HepG2 (cell line): ENCODE results near the gene LCLAT1. TPM values are rescaled to one million over a fixed set of nuclear protein-coding genes. Genes with fewer than 3 reads are reported as not detected.

Experiments used
- BRCA1 ChIP-seq: sonication (generic); formaldehyde crosslinking; IDR thresholded peaks from 2 replicates; pipeline ENCODE4 v1.4.0; 2020; ENCODE audit warnings: missing genetic modification reagents
- GTF2F1 ChIP-seq: fragments of 150-350 bp; IDR thresholded peaks from 2 replicates; pipeline ENCODE4 v1.6.1; 2014; ENCODE audit warnings: low read length
- GTF3A ChIP-seq: sonication (generic); formaldehyde crosslinking; conservative IDR thresholded peaks from 2 replicates; pipeline ENCODE4 v1.4.0; 2020; ENCODE audit warnings: mild to moderate bottlenecking, missing genetic modification reagents
- KAT2B ChIP-seq: fragments of 150-350 bp; IDR thresholded peaks from 2 replicates; pipeline ENCODE4 v1.6.1; 2014; ENCODE audit warnings: low read depth, low read length, borderline replicate concordance
- MED8 ChIP-seq: sonication (generic); formaldehyde crosslinking; IDR thresholded peaks from 2 replicates; pipeline ENCODE4 v1.8.1; 2023; ENCODE audit warnings: mild to moderate bottlenecking, missing genetic modification reagents; ENCODE audit not compliant: insufficient replicate concordance
- MIXL1 ChIP-seq: IDR thresholded peaks from 2 replicates; pipeline ENCODE4 v1.6.1; 2016
- MYNN ChIP-seq: sonication (generic); formaldehyde crosslinking; IDR thresholded peaks from 2 replicates; pipeline ENCODE4 v1.4.0; 2020; ENCODE audit warnings: mild to moderate bottlenecking, low read depth, missing genetic modification reagents
- POLR2AphosphoS5 ChIP-seq: IDR thresholded peaks from 2 replicates; pipeline ENCODE4 v1.6.1; 2012; ENCODE audit warnings: low read depth, low read length
- SAP130 ChIP-seq: IDR thresholded peaks from 2 replicates; pipeline ENCODE4 v1.6.1; 2016; ENCODE audit warnings: low read depth
- ZBTB1 ChIP-seq: sonication (generic); formaldehyde crosslinking; IDR thresholded peaks from 2 replicates; pipeline ENCODE4 v1.4.0; 2020; ENCODE audit warnings: missing genetic modification reagents, borderline replicate concordance
- ZNF326 ChIP-seq: sonication (generic); formaldehyde crosslinking; IDR thresholded peaks from 2 replicates; pipeline ENCODE4 v1.4.0; 2020; ENCODE audit warnings: missing genetic modification reagents, borderline replicate concordance
- ZNF564 ChIP-seq: sonication (generic); formaldehyde crosslinking; IDR thresholded peaks from 2 replicates; pipeline ENCODE4 v1.8.1; 2023; ENCODE audit warnings: mild to moderate bottlenecking, missing genetic modification reagents
- ZNF609 ChIP-seq: sonication (generic); formaldehyde crosslinking; IDR thresholded peaks from 2 replicates; pipeline ENCODE4 v1.4.0; 2020; ENCODE audit warnings: mild to moderate bottlenecking, missing genetic modification reagents, borderline replicate concordance
- ZNF660 ChIP-seq: sonication (generic); formaldehyde crosslinking; IDR thresholded peaks from 2 replicates; pipeline ENCODE4 v1.5.1; 2020; ENCODE audit warnings: mild to moderate bottlenecking, low read depth, missing genetic modification reagents, borderline replicate concordance
- ZNF784 ChIP-seq: sonication (generic); formaldehyde crosslinking; IDR thresholded peaks from 2 replicates; pipeline ENCODE4 v1.5.1; 2020; ENCODE audit warnings: missing genetic modification reagents, mild to moderate bottlenecking, borderline replicate concordance
- ZSCAN31 ChIP-seq: sonication (generic); formaldehyde crosslinking; IDR thresholded peaks from 2 replicates; pipeline ENCODE4 v1.5.0; 2020; ENCODE audit warnings: low read depth, mild to moderate bottlenecking, missing genetic modification reagents
- ZUFSP ChIP-seq: sonication (generic); formaldehyde crosslinking; IDR thresholded peaks from 2 replicates; pipeline ENCODE4 v1.9.0; 2021; ENCODE audit warnings: missing genetic modification reagents, mild to moderate bottlenecking, borderline replicate concordance
- polyA plus RNA-seq, 8 experiments: library from polyadenylated mRNA; depleted of rRNA in 3 of 8; stranded (reverse) in 7 of 8; unstranded in 1 of 8; fragments of >200 nt; fragmentation: Illumina TruSeq in 4 of 8; extraction: Trizol in 4 of 8; gene quantifications; 2 replicates each; pipeline versions ENCODE4 v1.2.1 to v1.2.3, GENCODE V29; 2011 to 2016; ENCODE audit warnings: low read depth in 4 of 8, missing spikeins in 1 of 8, mixed read lengths in 1 of 8; ENCODE audit not compliant: insufficient read depth in 1 of 8
- total RNA-seq, 5 experiments: library from RNA; depleted of rRNA; stranded (reverse); fragments of >200 nt; fragmentation: Illumina TruSeq; extraction: Trizol; gene quantifications; 2 replicates each; pipeline ENCODE4 v1.2.3, GENCODE V29; 2016; ENCODE audit warnings: low read depth in 1 of 5
- TF ChIP-seq, protein P1 (sequence below): IDR thresholded peaks from 2 replicates; pipeline ENCODE4 v1.6.1; 2016; ENCODE audit warnings: mild to moderate bottlenecking, missing biosample characterization, missing genetic modification reagents
- TF ChIP-seq, protein P2 (sequence below): sonication (generic); formaldehyde crosslinking; IDR thresholded peaks from 2 replicates; pipeline ENCODE4 v1.4.0; 2020; ENCODE audit warnings: missing genetic modification reagents

The LCLAT1 gene
- total and polyA plus RNA-seq, 2 of the 13 experiments (the other 11 are each of a cell fraction or from before 2014, with no cell fraction given) = 18.0 to 28.0 TPM

GRCh38 chr2:30447149-30448045, at the start of gene LCLAT1 (continued):
- TF ChIP-seq GTF2F1 = 0 out of 2 replicates have a peak, but pooled peaks have one; percentile 49
- no peak for TF ChIP-seq GTF3A (CRISPR knock-in tag)
- peak; percentile 87; the same call in 1 of the 2 replicates for TF ChIP-seq ZNF564 (CRISPR knock-in tag)
- peak; percentile 54; the same call in 1 of the 2 replicates for TF ChIP-seq ZNF609 (CRISPR knock-in tag)
- TF ChIP-seq MYNN (CRISPR knock-in tag) = peak; percentile 97; the same call in 1 of the 2 replicates
- TF ChIP-seq, protein P1, sequence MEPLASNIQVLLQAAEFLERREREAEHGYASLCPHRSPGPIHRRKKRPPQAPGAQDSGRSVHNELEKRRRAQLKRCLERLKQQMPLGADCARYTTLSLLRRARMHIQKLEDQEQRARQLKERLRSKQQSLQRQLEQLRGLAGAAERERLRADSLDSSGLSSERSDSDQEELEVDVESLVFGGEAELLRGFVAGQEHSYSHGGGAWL (CRISPR knock-in tag) = peak; percentile 96
- TF ChIP-seq BRCA1 (CRISPR knock-in tag) = 0 out of 2 replicates have a peak, but pooled peaks have one; percentile 66
- TF ChIP-seq ZSCAN31 (CRISPR knock-in tag) = peak; percentile 93; the same call in 1 of the 2 replicates
- no peak; the same call in 1 of the 2 replicates for TF ChIP-seq ZBTB1
- no peak for TF ChIP-seq ZNF326 (CRISPR knock-in tag)
- TF ChIP-seq ZUFSP (CRISPR knock-in tag) = no peak
- peak; percentile 76 for TF ChIP-seq MIXL1
- peak; percentile 65 for TF ChIP-seq MED8 (CRISPR knock-in tag)
- TF ChIP-seq KAT2B = no peak
- TF ChIP-seq ZNF784 (CRISPR knock-in tag) = peak; percentile 34; the same call in 1 of the 2 replicates
- TF ChIP-seq ZNF660 = peak; percentile 92
- TF ChIP-seq, protein P2, sequence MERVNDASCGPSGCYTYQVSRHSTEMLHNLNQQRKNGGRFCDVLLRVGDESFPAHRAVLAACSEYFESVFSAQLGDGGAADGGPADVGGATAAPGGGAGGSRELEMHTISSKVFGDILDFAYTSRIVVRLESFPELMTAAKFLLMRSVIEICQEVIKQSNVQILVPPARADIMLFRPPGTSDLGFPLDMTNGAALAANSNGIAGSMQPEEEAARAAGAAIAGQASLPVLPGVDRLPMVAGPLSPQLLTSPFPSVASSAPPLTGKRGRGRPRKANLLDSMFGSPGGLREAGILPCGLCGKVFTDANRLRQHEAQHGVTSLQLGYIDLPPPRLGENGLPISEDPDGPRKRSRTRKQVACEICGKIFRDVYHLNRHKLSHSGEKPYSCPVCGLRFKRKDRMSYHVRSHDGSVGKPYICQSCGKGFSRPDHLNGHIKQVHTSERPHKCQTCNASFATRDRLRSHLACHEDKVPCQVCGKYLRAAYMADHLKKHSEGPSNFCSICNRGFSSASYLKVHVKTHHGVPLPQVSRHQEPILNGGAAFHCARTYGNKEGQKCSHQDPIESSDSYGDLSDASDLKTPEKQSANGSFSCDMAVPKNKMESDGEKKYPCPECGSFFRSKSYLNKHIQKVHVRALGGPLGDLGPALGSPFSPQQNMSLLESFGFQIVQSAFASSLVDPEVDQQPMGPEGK = peak; percentile 50
- peak; percentile 71 for TF ChIP-seq POLR2AphosphoS5
- TF ChIP-seq SAP130 (CRISPR knock-in tag) = peak; percentile 90
